GM23338 (cell line): Measurements from ENCODE around the gene NAAA.

Source experiments
- EZH2 ChIP-seq: fragments of 200-600 bp; sonication (generic); IDR thresholded peaks from one replicate; pipeline ENCODE4 v1.8.0; 2017; ENCODE audit warnings: antibody characterized with exemption, mild to moderate bottlenecking, low read depth; ENCODE audit not compliant: unreplicated experiment
- EZH2phosphoT487 ChIP-seq: fragments of 200-600 bp; sonication (generic); IDR thresholded peaks from one replicate; pipeline ENCODE4 v1.8.1; 2018; ENCODE audit warnings: antibody characterized with exemption; ENCODE audit not compliant: unreplicated experiment
- JUNB ChIP-seq: IDR thresholded peaks from one replicate; pipeline ENCODE4 v1.6.1; 2016; ENCODE audit warnings: antibody characterized with exemption; ENCODE audit not compliant: unreplicated experiment
- POLR2AphosphoS5 ChIP-seq: IDR thresholded peaks from 2 replicates; pipeline ENCODE4 v1.6.1; 2016; ENCODE audit warnings: antibody characterized with exemption, low read depth
- STAT1 ChIP-seq: IDR thresholded peaks from one replicate; pipeline ENCODE4 v1.6.1; 2016; ENCODE audit warnings: antibody characterized with exemption; ENCODE audit not compliant: unreplicated experiment
- TF ChIP-seq, protein P1 (sequence below), 2 experiments: fragments of 200-600 bp in 1 of 2; sonication (generic) in 1 of 2; conservative IDR thresholded peaks; 2 replicates each; pipeline versions ENCODE4 v1.5.1 to v1.6.1; 2016 to 2017; ENCODE audit warnings: antibody characterized with exemption in 2 of 2, low read depth in 2 of 2, mild to moderate bottlenecking in 2 of 2, moderate library complexity in 1 of 2

DNA sequence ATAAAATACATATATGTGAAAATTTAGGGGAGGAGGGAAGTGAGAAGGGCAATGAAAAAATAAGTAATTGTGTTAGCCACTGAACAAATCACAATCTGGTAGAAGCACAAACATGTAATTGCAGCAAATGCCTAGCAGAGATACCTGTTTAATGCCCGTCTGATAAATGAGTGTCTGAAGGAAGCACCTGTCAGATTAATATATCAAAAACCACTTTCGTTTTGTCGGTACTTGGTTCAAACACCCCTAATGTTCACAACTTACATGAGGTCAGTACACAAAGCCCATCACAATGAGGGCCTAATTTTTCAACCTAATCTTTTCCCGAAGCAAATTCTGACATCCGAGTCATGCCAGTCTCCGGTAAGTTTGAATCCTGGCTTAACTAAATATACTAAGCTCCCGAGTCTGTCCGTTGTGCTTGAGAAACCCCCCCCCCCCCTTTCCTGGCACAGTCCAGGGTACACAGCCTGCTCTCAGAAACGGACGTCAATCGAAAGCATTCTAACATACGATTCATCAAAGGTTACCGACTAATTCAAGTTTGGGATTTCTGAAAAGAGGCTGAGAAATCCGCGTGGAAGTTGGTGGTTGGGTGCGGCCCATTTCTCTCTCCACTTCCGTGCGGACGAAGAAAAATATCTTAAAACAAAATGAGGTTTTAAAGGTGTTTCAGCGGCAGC, 49.2 kb upstream of the NAAA start:
- TF ChIP-seq, protein P1, sequence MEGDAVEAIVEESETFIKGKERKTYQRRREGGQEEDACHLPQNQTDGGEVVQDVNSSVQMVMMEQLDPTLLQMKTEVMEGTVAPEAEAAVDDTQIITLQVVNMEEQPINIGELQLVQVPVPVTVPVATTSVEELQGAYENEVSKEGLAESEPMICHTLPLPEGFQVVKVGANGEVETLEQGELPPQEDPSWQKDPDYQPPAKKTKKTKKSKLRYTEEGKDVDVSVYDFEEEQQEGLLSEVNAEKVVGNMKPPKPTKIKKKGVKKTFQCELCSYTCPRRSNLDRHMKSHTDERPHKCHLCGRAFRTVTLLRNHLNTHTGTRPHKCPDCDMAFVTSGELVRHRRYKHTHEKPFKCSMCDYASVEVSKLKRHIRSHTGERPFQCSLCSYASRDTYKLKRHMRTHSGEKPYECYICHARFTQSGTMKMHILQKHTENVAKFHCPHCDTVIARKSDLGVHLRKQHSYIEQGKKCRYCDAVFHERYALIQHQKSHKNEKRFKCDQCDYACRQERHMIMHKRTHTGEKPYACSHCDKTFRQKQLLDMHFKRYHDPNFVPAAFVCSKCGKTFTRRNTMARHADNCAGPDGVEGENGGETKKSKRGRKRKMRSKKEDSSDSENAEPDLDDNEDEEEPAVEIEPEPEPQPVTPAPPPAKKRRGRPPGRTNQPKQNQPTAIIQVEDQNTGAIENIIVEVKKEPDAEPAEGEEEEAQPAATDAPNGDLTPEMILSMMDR (conservative IDR thresholded peaks at IDR 0.05; ENCODE audit: low read depth in 2 of 2), result no peak
- TF ChIP-seq POLR2AphosphoS5, result no peak
- no peak for TF ChIP-seq STAT1
- TF ChIP-seq JUNB, result no peak
- TF ChIP-seq EZH2, result no peak
- TF ChIP-seq EZH2phosphoT487, result no peak
